ENCODE results near the gene PTOV1.

The PTOV1 gene

DNA sequence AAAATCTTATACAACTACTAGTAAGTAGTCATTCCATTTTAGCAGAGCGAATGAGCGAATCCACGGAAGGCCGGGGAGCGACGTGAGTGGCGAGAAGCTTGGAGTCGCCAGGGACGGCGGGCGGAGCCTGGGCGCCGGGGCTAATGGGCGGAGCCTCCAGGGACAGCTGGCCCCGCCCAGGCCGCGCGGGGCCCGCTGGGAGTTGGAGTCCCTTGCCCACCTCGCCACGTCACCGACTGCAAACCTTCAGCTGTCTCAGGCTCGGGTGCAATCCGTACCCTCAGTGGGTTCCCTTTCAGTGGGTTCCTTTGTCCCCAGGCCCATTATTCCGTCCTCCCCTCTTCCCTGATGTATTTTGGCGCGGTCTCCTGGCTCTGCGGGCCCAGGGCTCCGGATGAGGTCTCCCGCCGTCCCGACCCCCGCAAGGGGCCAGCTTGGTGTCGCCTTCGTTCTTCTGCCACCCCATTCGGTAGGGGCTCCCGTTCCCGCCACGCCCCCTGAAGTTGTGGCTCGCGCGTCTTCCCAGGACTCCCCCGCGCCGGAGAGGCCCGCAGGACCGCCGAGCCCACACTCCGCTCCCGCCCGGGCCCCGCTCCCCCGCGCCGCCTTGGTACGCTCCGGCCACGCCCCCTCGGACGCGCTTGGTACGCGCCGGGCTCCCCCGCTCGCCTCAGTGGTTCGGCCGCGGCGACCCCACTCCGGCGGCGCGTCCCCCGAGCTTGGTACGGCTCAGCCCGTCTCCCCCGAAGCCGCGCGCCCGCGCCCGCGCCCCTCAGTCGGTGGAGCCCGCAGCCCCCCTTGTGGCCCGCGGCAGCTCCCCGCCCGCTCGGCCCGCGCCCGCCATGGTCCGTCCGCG, at the start of gene PTOV1:
Gene PTOV1, plus strand, starts transcription at position 673 of the 856 bp plus-strand sequence.
- DNase-seq (ENCODE audit: low read depth): peak; percentile 93

DNA sequence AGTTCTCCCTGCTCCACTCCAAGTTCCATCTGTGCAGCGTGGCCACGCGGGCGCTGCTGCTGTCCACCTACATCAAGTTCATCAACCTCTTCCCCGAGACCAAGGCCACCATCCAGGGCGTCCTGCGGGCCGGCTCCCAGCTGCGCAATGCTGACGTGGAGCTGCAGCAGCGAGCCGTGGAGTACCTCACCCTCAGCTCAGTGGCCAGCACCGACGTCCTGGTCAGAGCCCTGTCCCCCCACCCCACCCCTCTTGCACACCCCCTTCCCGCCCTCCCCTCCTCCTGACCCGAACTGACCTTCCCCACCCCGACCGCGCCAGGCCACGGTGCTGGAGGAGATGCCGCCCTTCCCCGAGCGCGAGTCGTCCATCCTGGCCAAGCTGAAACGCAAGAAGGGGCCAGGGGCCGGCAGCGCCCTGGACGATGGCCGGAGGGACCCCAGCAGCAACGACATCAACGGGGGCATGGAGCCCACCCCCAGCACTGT, 49.5 kb upstream of the PTOV1 start:
- DNase-seq (ENCODE audit: low read depth): no peak

DNA sequence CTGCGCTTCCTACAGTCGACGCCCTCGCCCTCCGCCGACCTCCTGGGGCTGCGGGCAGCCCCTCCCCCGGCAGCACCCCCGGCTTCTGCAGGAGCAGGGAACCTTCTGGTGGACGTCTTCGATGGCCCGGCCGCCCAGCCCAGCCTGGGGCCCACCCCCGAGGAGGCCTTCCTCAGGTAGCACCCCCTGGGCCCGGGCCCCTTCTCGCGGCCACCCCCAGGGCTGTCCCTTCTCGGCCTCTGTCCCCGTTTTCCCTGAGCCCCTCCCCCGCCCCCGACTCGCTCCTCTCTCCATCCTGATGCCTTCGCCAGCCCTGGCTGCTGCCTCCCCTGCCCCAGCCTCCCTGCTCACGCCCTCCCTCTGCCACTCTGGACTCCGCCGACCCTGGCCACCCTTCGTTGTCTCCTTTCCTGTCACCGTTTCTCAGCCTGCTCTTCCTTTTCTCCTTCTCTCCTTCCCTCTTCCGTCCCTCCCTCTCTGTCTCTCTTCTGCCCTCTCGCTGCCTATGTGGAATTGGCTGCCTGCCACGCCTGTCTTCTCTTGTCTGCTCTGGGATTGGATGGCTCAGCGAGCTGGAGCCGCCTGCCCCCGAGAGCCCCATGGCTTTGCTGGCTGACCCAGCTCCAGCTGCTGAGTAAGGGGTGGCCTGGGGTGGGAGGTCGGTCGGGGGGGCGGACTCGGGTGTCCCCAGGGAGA, 48.8 kb upstream of the PTOV1 start:
- peak; percentile 90 for DNase-seq (ENCODE audit: low read depth)

DNA sequence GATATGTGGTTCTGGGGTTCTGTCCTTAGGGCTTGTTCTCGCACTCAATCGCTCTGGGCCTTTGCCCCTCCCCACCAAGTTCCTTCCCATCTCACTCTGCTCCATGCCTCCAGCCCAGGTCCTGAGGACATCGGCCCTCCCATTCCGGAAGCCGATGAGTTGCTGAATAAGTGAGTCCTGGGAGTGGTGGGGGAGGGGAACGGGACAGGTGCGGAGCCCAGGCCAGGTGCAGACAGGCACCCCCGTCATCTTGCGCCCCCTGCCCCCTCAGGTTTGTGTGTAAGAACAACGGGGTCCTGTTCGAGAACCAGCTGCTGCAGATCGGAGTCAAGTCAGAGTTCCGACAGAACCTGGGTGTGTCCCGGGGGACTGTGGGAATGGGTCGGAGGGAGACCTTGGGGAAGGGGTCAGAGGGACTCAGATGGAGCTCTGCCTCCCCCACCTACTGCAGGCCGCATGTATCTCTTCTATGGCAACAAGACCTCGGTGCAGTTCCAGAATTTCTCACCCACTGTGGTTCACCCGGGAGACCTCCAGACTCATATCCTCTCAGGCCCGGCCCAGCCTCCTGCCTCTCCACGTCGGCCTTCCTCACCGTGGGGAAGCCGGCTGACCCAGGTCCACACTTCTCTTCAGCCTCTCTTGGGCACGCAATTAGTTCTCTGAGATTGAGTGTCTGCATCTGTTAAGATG, 48.0 kb upstream of the PTOV1 start:
- DNase-seq (ENCODE audit: low read depth): no peak

DNA sequence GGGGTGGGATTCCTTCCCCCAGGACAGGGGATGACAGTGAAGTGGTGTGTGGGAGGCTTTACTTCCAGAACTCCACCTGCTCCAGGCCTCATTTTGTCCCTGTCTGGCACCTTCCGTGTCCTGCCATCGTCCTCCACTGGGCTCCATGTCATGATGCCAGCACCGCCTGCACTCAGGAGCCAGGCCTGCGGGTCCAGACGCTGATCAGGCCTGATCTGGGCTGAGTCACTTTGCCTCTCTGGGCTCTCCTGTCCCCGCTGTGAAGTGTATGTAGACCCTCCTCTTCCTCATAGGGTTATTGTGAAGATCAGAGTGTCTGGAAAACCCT, 47.5 kb upstream of the PTOV1 start:
- no peak for DNase-seq (ENCODE audit: low read depth)

DNA sequence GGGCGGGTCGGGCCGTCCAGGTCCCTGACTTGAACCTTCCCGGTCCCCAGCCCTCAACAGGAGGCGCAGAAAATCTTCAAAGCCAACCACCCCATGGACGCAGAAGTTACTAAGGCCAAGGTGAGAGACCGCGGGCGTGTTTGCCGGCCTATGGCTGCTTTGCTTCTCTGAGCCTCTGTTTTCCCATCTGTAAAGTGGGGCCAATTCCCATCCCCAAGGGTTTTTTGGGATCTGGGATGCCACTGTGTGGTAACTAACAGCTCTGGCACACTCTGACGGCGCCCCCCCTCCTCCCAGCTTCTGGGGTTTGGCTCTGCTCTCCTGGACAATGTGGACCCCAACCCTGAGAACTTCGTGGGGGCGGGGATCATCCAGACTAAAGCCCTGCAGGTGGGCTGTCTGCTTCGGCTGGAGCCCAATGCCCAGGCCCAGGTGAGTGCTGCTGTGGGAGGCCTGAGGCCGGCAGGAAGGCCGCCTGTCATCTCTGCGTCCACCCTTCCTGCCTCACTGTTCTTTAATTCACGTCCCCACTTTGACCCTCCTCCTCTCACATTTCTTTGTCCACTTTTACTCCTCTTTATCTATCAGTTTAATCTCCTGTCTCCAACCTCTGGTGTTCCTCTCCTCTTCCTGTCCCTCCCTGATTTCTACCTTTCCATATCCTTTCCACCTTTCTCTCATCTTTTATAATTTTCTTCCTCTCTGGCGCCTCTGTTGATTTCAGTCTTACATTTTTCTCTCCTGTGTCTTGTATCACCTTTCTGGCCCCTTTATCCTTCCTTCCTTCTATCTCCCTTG, 44.9 kb upstream of the PTOV1 start:
- DNase-seq (ENCODE audit: low read depth): no peak

DNA sequence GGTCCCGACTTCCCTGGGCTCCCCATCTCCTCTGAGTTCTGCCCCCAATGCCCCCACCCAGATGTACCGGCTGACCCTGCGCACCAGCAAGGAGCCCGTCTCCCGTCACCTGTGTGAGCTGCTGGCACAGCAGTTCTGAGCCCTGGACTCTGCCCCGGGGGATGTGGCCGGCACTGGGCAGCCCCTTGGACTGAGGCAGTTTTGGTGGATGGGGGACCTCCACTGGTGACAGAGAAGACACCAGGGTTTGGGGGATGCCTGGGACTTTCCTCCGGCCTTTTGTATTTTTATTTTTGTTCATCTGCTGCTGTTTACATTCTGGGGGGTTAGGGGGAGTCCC, 44.4 kb upstream of the PTOV1 start:
- no peak for DNase-seq (ENCODE audit: low read depth)

DNA sequence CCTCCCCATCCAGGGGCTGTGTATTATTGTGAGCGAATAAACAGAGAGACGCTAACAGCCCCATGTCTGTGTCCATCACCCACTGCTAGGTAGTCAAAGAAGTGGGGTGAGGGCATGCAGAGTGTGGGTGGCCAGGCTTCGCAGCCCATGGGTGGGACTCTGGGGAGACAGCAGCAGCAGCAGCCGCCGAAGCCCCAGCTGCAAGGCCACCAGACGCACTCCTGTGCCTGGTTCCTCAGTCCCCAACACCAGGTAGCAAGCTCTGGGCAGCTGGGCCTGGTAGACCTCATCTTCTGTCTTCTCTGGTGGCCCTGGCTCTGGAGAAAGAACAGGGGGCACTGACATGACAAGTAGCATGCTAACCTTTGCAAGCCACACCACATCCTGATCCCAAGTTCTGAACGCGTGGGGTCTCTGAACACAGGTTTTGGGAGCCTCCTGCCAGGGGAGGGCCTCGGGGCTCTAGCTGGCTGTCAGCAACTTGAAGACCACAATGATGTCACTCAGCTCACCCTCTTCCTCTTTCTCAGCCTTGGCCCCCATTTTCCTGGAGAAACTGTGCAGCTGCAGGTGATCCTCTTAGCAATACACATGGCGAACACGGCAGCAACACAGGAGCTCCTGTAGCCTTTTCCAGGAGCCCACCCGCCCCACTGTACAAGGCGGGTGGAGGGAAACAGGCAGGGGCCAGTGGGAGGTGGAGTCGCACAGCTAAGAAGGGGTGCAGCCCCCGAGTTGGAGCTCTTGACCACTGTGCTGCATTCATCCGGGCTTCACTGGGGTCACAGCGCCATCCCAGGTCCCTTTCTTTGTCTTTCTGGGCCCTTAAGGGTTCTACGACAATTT, 43.7 kb upstream of the PTOV1 start:
- no peak for DNase-seq (ENCODE audit: low read depth)

DNA sequence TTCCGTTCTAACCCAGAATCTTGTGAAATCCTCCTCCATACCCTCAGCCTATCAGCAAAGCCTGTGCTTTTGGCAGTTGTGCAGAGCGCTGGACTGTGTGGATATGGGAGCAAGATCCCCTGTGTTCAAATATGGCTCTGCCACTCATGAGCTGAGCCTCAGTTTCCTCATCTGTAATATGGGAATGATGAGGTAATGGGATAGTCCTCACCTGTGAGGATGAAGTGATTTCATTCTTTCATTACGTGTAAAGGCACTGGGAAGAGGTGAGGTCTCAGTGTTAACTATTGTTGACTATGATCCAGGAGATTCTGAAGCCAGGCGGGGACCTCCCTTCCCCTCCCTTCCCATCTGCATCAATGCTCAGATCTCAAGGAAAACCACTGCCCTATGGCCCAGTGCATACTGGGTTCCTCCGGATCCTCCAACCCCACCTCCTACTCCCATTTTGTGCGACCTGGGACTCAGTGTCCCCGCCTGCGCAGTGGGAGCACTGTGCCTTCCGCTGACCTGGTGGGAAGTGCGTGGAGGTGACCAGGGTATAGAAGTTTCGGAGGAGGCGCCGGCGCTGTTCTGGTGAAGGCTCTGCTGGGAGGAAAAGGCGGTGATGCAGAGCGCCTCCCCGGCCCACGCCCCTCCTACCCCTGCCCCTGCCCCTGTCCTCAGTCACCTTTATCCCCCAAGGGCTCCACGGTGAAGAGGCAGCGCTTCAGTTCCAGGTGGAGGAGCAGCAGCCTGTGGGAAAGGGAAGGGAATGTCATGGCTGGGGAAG, 42.9 kb upstream of the PTOV1 start:
- DNase-seq (ENCODE audit: low read depth): no peak

DNA sequence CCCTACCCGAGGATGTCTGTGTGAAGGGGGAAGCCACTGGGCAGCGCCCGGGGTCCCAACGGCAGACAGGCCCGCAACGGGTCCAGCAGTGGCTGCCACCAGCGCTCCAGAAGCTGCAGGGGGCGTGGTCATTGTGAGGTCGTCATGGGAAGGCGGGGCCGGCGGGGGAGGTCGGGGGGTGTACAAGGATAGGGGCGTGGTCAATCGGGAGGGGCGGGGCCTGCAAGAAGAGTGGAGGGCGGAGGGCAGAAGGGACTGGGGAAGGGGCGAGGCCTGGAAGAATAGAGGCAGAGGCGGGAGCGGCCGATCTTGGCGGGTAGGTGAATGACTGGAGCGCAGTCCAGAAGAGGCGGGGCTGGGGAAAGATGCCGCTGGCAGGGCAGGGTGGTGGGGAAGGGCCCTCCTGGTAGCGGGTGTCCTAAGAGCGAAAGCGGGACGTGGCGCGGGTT, 42.2 kb upstream of the PTOV1 start:
- peak; percentile 79 for DNase-seq (ENCODE audit: low read depth)

DNA sequence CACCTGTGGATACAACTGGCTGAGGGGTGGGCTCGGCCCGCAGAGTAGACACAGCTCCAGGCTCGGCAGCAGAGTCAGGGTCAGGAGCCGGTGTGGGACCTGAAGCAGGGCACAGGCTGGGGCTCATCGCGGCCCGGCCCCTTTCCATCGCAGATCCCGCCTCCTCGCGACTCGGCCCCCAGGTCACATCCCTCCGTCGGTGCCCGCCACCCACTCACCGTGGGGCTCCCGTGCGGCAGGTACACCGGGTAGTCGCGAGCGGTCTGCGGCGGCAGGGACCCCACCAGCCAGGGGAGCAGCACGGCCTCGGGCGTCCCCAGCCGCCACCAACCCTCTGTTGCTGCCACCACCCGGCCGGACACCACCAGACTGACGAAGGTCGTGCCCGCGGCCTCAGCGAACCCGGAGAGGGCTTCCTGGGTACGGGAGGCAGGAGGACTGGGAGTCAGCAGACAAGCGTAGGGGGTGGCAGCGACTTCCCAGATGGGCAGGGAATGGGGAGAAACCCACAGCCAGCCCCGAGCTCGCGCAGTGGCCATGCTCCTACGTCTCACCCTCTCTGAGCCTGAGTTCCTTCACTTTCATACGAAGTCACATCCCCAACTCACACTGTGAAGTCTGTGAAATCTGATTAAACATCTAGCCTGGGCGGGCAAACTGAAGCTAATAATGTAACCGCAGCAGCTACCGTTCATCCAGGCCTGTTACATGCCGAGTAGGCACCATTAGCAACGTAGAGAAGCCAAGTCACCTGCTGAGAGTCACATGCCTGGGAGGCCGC, 41.6 kb upstream of the PTOV1 start:
- DNase-seq (ENCODE audit: low read depth): peak; percentile 28

DNA sequence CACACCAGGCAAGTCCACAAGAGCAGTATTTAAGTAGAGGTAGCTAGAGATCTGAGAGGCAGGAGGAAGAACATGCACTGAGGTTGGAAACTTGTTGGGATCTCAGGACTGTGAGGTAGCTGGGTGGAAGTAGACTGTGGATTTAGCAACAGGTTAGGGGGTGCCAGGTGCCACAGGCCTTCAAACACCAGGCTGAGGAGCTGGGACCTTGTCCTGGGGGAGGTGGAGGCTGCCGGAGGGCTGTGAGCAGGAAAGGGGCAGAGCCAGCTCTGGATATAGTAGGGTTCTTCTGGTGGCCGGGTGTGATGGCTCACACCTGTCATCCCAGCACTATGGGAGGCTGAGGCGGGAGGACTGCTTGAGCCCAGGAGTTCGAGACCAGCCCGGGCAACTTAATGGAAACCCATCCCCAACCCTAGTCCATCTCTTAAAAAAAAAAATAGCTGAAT, 41.0 kb upstream of the PTOV1 start:
- no peak for DNase-seq (ENCODE audit: low read depth)

DNA sequence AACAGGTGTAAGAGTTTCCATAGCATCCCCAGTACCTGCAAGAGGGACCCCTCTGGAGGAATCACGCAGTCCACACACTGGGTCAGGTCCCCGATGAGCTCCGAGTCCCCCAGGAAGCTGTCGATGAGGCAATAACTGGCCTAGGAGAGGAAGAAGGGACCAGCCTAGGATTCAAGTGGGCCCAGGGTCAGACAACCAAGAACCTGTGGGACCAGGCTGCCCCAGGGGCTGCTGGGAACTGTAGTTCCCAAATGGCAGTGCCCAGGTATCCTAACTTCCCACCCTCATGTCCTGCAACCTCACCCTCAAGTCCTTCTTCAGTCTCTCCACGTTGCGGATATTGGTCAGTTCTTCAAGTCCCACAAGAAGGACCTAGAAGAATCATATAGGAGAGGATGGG, 39.6 kb upstream of the PTOV1 start:
- DNase-seq (ENCODE audit: low read depth): no peak

DNA sequence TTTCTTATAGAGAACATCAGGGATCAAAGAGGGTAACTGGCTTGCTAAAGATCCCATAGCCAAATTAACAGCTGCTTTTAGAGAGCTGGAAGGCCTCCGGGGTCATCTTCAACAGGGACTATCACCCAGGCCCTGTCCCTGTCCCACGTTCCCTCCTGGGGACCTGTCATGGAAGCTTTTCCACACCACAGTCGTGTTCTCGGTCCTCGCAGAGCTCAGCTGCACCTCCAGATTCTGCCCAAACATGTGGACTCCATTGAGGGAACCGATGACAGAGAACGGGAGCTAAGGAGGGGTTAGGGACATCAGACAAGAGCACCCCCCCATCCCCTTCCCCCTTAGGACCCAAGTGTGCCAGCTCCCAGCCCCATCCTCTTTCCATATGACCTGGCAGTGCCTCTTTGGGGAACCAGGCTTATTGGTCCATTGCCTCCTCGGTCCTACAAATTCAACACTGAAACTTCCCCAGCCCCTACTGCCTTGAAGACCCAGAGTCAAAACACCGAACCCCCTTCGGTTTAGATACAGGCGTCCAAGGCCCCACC, 38.4 kb upstream of the PTOV1 start:
- DNase-seq (ENCODE audit: low read depth): no peak

DNA sequence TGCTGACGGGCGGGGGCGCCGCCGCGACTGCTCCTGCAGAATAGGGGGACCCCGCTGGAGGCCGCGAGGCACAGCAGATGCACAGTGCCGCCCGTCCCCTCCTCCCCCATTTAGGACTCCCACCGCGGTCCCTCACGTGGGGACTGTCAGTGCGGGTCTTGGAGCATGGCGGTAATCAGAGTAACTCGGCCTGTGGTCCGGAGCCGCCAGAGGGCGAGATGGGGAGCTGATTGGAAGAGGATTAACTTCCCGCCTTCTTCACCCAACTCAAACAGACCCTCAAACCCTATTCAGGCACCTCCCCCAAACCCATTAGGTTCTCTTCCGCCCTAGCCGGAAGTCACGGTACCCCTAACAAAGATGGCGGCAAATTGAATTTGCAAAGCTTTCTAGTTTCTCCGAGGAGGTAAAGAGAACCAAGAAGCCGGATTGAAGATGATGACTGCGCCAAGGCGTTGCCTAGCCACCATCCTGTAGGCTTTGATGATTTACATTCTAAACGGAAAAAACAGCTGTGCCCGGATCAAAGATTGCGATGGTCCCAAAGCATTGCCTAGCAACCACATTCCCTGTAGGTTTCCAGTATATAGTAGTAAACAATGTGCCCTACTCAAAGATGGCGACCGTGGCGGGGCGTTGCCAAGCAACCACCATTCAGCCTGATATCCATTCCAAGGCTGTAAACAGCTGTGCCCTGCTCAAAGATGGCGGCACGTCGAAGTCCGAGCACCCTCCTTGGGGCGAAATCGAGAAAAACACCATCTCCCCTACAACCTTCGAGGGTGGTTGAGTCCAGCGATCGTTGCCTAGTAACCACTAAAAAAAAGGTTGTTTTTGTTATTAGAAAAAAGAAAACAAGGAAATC, 37.7 kb upstream of the PTOV1 start, which contains the start of gene FUZ:
Gene FUZ, minus strand, starts transcription at position 296 of the 865 bp plus-strand sequence. Its CDS starts 186 bp downstream, at position 110.
- DNase-seq (ENCODE audit: low read depth): peak; percentile 99

DNA sequence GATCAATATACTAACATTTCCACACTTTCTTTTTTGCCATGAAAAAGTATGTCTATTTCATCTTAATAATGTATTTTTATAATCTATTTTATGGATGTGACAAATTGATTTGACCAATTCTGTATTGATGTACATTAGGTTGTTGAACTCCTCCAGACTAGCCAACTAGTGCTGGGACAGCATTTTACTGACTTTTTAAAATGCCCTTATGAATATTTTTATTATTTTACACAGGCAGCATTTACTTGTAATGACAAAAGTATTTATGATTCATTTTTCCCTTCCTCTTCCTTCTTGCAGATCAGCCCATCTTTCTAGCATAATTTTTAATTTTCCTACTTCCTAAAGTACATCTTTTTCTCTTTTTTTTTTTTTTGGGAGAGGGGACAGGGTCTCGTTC, 36.9 kb upstream of the PTOV1 start:
- no peak for DNase-seq (ENCODE audit: low read depth)

DNA sequence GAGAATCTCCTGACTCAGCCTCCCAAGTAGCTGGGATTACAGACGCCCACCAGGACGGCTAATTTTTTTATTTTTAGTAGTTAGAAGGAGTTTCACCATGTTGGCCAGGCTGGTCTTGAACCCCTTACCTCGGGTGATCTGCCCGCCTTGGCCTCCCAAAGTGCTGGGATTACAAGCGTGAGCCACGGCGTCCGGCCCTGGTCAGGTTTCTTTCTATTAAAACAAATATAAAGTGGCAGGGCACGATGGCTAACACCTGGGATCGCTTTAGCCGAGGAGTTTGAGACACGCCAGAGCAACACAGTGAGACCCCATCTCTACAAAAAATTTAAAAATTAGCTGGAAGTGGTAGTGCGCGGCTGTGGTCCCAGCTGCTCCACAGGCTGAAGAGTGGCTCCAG, 34.4 kb upstream of the PTOV1 start:
- no peak for DNase-seq (ENCODE audit: low read depth)

All from iris pigment epithelial cell (primary cell).